GM19452 (cell line): ENCODE measurements around the gene IGFL3.
"Not testable (repeated sequence)": the region's sequence is repeated elsewhere in the genome, so short reads cannot be mapped to it uniquely, and the experiment has no call there.

Source experiments
- ATAC-seq: cut with Tn5 transposase; IDR thresholded peaks from one replicate; pipeline ENCODE4 v1.9.1; 2021; ENCODE audit not compliant: unreplicated experiment

The IGFL3 gene

GRCh38 chr19:46126086-46126580 is 1.6 kb upstream of the IGFL3 start:
- ATAC-seq = no peak

DNA sequence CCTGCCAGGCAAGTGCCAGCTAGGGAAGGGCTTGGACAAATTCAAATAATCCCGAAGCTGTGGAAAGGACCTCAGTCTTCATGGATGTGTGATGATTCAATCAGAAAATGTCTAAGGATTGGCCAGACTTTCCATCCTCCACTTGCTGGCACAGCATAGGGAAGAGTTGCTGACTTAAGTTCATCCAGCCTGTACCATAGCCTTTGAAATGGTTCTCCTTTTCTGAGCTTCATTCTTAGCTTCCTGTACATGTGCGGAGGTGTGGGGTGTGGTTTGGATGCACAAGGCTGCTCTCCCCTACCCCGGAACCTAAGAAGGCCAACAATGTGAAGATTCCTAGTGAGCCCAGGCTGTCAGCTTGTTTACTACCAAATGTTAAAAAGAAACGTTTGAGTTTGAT is 959 bp upstream of the IGFL3 start:
- no peak for ATAC-seq

DNA sequence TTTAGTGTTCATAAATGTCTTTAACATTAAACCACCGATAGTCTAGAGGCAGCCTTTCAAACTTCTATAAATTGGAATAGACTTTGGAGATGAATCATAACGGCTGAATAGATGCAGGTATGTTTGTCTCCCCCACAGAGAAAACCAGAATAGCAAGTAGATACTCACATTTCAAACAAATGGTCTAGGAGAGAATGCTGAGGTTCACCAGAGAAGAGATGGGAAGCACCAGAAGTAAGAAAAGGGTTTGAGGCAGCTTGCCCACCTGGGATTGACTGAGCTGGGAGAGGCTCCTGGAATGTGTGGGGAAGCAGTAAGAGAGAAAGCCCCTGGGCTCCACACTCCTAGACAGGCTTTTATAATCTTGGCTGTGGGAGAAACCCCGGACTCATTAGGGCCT is 6.4 kb downstream of the IGFL3 start:
- no peak for ATAC-seq

DNA sequence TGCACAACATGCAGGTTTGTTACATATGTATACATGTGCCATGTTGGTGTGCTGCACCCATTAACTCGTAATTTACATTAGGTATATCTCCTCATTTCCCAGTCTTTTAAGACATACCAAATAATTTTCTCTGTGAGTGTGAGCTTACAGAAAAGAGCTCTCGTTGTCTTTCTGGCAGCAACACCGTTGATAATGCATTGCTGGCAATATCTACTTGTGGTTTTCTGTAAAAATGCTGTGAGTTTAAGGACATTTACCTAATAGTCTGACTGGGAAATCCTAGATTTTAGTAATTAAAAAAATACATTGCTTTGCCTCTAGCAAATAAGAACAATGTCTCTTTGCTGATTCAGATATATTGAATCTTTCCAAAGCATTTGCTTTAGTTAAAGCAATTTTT is 8.4 kb downstream of the IGFL3 start:
- no peak for ATAC-seq

DNA sequence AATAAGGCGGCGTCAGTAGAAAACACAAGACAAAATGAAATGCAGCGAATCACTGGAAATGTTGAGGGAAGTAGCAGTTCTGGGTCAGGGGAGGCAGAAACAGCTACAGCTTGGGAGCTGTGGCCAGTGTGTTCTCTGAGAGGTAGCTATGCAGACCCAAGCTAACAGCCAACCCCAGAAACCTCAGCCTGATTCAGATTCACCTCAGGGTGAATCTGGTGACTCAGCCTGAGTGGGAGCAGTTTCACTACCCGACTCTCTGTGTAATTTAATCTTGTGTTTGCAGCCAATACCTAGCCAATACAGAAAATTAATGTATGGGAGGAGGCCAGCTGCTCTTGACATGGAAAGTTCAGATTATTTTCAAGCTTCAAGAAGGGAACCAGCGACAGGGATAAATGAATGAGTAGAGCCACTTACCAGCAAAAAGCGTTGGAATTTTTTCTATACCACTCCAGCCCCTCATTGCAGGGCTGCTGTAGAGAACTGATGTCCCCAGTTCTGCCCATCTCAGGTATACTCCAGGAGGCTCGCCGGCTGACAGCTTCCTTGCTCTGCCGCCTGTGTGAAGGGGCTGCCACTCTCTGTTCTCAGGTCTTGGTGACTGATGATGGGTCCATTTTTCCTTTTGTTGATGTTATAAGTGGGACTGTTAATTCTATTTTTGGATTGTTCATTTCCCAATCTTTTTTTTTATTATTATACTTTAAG is 8.9 kb downstream of the IGFL3 start:
- no peak for ATAC-seq

DNA sequence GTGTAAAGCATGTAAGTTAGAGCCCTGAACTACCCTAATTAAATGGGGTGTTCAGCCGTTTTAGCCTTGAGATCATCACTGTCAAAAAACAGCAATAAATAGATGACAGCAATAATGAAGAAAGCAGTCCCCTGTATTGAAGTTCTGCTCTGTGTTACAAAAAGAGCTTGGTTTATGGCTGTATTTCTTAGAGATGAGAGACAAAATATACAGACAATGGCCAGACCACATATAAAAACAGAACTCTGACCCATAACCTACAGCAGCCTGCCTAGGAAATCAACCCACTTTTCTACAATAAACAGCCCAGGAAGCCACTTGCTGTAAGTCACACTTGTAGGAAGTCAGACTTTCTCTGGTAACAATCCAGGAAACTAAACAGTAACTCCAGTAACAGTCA is 10.8 kb downstream of the IGFL3 start:
- no peak for ATAC-seq

GRCh38 chr19:46112527-46112926 is 12.0 kb downstream of the IGFL3 start:
- no peak for ATAC-seq

- ATAC-seq = no peak
Measured at GRCh38 chr19:46111376-46111775, 13.1 kb downstream of the IGFL3 start.

DNA sequence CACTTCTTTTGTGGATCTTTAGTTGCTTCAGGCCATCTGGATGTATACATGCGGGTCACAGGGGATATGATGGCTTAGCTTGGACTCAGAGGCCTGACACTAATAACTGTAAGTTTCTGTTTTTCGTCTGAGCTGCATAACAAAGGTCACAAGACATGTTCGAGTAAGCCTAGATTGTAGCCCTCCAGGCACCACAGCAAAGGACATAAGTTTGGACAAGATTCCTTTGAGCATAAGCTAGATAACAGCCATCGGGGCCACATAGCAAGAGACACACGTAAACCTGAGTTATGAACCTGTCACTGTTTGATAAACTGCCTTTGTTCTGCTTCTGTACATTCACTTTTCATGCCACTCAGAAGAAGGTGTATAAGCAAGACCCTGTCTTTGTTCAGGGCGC is 14.6 kb downstream of the IGFL3 start:
- ATAC-seq = no peak

- ATAC-seq = no peak
Measured at GRCh38 chr19:46107371-46107770, 17.1 kb downstream of the IGFL3 start.

- ATAC-seq = not testable (repeated sequence)
Measured at GRCh38 chr19:46102333-46102732, 22.2 kb downstream of the IGFL3 start.

GRCh38 chr19:46101293-46101692 is 23.2 kb downstream of the IGFL3 start:
- ATAC-seq = no peak

GRCh38 chr19:46100344-46100743 is 24.1 kb downstream of the IGFL3 start:
- ATAC-seq = no peak

DNA sequence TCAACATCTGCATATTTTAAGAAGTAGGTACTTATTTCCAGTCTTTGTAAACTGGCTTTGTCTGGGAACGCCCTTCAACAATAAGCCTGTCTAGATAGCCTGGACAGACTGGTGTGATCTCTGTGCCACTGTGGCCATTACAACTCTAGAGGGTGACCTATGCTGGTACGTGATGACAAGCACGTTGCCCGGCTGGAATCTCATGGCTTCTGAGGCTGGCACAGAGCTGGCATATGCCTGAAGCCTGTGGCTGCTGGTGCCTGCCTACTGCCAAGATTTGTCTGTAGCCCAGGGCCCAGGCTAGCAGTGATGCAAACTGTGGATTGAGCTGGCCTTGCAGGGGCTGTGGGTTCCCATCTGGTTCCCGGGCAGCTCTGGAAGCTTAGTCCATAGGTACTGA is 34.0 kb downstream of the IGFL3 start:
- no peak for ATAC-seq

DNA sequence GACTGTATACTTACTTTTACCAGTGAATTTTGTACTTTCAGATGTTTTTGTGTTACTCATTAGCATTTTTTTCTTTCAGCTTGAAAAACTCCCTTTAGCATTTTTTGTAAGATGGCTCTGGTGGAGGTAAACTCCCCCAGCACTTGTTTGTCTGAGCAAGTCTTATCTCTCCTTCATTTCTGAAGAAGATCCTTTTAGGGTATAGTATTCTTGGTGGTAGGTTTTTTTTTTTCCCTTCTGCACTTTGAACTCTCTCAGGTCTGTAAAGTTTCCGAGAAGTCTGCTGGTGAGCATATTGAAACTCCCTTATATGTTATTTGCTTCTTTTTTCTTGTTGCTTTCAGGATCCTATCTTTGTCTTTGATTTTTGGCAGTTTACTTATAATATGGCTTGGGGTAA is 35.1 kb downstream of the IGFL3 start:
- ATAC-seq = no peak

DNA sequence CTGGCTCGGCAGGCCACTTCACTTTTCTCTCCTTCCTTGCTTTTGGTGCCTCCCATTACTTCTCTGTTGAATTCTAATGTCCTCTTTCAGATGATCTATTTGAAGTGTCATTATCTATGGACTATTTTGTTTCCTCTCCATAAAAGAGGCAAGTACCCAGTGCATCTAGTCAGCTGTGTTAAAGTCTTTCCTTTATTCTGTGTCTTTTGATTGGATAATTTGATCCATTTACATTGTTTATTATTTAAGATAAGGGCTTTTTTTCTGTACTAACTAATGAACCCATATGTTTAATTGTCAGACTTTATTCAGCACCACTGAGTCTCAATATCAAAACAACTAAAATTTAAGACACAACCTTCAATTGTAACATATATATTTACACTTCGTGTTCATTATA is 36.4 kb downstream of the IGFL3 start:
- ATAC-seq = no peak

DNA sequence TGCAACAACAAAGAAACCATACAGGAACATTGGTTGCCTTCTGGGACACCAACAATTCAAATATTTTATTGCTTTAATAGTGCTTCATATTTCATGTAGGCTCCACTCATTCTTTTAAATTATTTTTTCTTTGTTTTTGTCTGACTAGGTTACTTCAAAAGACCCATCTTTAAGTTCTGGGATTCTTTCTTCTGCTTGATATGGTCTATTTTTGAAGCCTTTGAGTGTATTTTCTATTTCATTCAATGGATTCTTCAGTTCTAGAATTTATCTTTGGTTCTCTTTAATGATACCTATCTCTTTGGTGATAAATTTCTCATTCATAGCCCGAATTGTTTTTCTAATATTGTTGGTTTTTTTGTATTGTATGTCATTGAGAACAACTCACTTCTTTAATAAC is 38.6 kb downstream of the IGFL3 start:
- no peak for ATAC-seq

GRCh38 chr19:46082728-46083050 is 41.8 kb downstream of the IGFL3 start:
- no peak for ATAC-seq

DNA sequence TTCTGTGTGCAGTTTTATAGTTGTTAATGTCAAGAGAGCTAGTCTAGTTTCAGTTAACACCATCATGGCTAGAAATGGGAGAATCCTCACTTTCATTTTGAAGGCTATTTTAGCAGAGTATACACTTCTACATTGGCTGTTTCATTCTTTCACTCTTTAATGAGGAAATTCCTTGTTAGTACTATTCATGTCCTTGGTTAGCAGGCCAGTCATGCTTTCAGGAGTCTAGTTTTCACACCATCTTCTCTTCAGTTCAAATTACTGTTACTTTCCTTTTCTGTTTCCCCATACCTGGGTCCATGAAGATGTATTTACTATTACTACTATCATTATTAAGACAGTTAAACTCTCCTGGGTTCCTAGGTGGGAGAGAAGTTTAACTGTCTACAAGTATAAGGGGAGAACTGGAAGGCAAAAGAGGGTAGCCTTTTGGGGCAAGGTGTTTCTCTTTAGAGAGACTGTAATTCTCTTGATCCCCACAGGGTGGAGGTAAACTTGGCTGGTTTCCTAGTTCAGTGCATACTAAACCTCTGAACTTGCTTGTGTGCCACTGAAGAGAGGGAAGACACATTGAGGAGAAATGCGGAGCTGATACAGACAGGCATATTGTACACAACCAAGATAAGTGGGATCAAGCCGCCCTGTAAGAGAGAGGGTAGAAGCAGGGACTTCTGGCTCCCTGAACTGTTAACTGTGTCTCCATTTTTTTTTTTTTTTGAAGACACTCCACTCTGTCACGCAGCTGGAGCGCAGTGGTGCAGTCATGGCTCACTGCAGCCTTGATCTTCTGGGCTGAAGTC is 42.4 kb downstream of the IGFL3 start:
- ATAC-seq = no peak

GRCh38 chr19:46080561-46080960 is 43.9 kb downstream of the IGFL3 start:
- no peak for ATAC-seq

- no peak for ATAC-seq
Measured at GRCh38 chr19:46079576-46079975, 44.9 kb downstream of the IGFL3 start.

DNA sequence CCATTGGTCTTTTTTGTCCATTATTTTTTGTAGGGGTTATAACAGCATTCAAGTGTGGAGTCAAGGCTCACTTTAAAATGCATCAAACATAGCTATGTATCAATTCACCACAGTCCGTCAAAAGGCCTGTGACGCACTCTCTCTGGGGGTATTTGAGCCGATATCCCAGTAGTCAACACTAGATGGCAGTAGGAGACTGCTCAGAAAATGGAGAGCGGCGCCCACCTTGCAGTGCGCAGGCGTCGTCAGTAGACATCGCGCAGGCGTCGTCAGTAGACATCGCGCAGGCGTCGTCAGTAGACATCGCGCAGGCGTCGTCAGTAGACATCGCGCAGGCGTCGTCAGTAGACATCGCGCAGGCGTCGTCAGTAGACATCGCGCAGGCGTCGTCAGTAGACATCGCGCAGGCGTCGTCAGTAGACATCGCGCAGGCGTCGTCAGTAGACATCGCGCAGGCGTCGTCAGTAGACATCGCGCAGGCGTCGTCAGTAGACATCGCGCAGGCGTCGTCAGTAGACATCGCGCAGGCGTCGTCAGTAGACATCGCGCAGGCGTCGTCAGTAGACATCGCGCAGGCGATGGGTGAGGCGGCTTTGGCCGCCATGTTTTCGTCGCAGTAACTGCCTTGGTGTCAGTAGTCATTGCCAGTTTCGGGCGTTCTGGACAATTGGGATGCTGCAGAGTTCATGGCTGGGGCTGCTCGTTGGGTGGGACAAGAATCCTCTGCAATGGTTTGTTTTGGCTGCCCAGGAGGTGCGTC is 45.7 kb downstream of the IGFL3 start:
- not testable (repeated sequence) for ATAC-seq
